NT2/D1 (cell line): ENCODE measurements around the gene PAQR4.

Experiments
- YY1 ChIP-seq: IDR thresholded peaks from 2 replicates; pipeline ENCODE4 v1.6.1; 2011; ENCODE audit not compliant: insufficient read length, insufficient read depth
- ZNF274 ChIP-seq: IDR thresholded peaks from 2 replicates; pipeline ENCODE4 v1.6.1; 2011; ENCODE audit warnings: mild to moderate bottlenecking, low read depth, low read length

GRCh38 chr16:2923481-2923880, 45.7 kb upstream of the PAQR4 start:
- TF ChIP-seq ZNF274, result no peak
- TF ChIP-seq YY1, result no peak
